Vagina (tissue), 2 donors: Measurements from ENCODE around the gene BHLHE41.
A peak's percentile ranks its signal among the peaks of the same experiment; 100 is the strongest.

ENCODE experiments used
- POLR2A ChIP-seq, 2 donors: fragments of 450-650 bp; IDR thresholded peaks; one replicate each; pipeline ENCODE4 v1.6.1; 2017; ENCODE audit warnings: antibody characterized with exemption in 2 of 2, mild to moderate bottlenecking in 2 of 2, moderate library complexity in 2 of 2
- POLR2AphosphoS5 ChIP-seq, 2 donors: sonication (generic); formaldehyde crosslinking; IDR thresholded peaks; one replicate each; pipeline ENCODE4 v1.9.0; 2017; ENCODE audit warnings: antibody characterized with exemption in 2 of 2, mild to moderate bottlenecking in 2 of 2, low read depth in 1 of 2; ENCODE audit not compliant: insufficient read depth in 1 of 2
- TF ChIP-seq, protein P1 (sequence below), 3 experiments: fragments of 450-650 bp in 2 of 3; fragments of 200-600 bp in 1 of 3; sonication (generic) in 1 of 3; IDR thresholded peaks; one replicate each; pipeline ENCODE4 v1.5.1; 2017 to 2019; ENCODE audit warnings: antibody characterized with exemption in 3 of 3, mild to moderate bottlenecking in 2 of 3, moderate library complexity in 2 of 3

DNA sequence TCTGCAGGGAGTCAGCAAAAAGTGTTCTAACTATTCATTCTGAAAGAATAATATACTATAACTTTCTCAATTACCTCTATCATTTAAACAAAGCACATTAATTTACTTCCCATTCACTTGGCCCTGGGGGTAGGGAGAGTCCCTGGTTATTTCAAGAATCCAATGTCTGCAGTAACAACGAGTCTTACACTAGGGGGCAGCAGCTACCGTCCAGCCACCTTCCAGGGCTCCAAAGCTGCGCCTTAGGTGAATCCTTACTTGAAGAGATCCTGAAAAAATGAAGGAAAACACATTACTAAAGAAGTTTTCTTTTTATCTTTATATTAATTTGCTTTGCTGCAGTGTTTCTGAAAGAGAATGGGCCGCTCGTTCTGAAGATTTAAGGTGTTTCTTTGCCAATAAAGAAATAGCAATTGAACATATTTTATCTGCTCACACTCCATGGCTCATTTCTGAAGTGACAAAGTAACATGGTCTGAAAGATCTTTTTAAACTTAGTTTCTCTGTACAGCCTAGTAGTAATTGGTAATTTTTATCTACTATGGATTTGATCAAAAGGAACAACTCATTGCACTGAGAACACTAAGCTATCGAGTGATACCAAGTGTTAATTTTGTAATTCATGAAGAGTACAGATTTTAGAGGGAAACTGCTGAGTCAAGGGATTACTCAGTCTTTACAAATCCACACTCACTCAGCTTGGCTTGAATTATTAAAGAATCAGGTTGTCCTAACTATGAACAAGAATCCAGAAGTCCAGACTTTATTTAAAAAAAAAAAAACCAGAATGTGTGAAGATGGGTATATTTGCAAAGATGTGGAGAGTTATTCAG, 27.6 kb downstream of the BHLHE41 start:
- TF ChIP-seq, protein P1, sequence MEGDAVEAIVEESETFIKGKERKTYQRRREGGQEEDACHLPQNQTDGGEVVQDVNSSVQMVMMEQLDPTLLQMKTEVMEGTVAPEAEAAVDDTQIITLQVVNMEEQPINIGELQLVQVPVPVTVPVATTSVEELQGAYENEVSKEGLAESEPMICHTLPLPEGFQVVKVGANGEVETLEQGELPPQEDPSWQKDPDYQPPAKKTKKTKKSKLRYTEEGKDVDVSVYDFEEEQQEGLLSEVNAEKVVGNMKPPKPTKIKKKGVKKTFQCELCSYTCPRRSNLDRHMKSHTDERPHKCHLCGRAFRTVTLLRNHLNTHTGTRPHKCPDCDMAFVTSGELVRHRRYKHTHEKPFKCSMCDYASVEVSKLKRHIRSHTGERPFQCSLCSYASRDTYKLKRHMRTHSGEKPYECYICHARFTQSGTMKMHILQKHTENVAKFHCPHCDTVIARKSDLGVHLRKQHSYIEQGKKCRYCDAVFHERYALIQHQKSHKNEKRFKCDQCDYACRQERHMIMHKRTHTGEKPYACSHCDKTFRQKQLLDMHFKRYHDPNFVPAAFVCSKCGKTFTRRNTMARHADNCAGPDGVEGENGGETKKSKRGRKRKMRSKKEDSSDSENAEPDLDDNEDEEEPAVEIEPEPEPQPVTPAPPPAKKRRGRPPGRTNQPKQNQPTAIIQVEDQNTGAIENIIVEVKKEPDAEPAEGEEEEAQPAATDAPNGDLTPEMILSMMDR (IDR thresholded peaks at IDR 0.05): peak; percentile 79 to 93 (median 80)
- no peak for TF ChIP-seq POLR2A (IDR thresholded peaks at IDR 0.05)
- peak in 1 of 2 donors; percentile 32 for TF ChIP-seq POLR2AphosphoS5 (IDR thresholded peaks at IDR 0.05; ENCODE audit: insufficient read depth in 1 of 2, low read depth in 1 of 2)
